Melanocyte of skin (primary cell): Measurements from ENCODE around the gene FANCL. TPM values are rescaled to one million over a fixed set of nuclear protein-coding genes. Genes with fewer than 3 reads are reported as not detected.

Source experiments
- total RNA-seq, 2 donors: library from RNA; depleted of rRNA; stranded (reverse); fragments of >200 nt; gene quantifications; 2 replicates each; pipeline ENCODE4 v1.2.3, GENCODE V29; 2012

Gene FANCL
- total RNA-seq = 10 to 100 TPM; 18.2 to 25.0 TPM

DNA sequence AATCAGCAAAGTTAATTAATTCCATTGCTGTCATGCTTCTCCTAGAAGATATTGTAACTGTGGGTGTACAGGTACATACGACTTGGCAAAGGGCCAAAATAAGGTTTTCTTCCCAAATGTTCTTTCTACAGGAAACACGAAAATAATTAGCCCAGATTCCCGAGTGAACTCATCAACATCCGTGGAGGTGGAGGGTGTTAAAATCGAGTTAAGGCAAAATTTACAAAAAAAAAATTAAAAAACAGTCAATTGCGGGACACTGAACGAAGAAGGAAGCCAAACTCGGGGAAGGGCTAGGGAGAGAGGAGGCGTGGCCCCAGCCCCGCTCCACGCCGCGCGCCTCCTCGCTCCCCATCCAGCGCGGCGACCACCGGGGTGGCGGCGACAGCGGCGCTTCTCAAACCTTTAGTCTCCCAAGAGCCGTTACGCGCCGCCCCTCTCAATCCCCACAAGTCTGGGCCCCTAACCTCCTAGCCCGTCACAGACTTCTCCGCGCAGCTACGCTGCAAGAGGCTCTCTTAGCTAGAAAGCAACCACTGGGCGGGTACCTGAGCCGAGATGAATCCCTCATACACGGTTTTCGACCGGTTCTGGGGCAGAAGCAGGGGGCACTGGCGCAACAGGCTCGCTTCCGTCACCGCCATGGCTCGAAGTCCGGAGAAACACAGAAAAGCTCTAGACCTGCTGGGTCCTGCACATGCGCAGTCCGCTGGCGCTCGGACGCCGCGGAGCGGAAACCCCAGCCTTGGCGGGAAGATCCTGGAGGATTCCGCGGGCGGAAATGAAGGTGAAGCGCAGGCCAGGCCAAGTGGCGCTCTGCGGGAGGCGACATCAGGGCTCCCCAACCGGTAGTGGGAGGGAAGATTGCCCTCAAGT, at the start of gene FANCL:
Gene FANCL, minus strand, starts transcription at position 656 of the 876 bp plus-strand sequence. Its CDS starts 12 bp downstream, at position 644.

Other genes with a start within 250 kb of the FANCL start
- 10 to 100 TPM; 22.4 to 26.6 TPM for gene VRK2, start 194.5 kb downstream of the FANCL start, total RNA-seq